ENCODE data around the gene PIP4K2A. TPM values are rescaled to one million over a fixed set of nuclear protein-coding genes. Genes with fewer than 3 reads are reported as not detected.

Gene PIP4K2A
- total RNA-seq, 1 donor from 2014 or later = 44.2 TPM

DNA sequence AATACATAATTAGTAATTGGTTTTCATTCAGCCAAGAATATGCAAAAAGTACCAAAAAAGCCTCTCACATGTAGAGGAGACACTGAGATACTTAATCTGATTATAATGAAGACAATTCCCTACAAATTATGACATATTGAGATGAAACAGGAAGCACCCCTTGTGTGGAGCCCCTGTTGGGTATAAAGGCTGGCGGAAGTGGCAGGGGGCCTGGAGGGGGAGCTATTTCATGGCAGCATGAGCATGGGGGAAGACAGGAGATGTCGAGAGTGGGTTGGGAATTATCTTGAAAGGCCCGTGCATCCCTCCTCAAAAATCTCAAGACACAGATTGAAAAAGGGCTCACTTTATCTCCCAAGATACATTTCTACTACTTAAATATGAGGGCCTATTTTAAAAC lies 96.9 kb downstream of the PIP4K2A start:
- no peak for DNase-seq

GRCh38 chr10:22617051-22617450 lies 97.3 kb downstream of the PIP4K2A start:
- DNase-seq = no peak

DNA sequence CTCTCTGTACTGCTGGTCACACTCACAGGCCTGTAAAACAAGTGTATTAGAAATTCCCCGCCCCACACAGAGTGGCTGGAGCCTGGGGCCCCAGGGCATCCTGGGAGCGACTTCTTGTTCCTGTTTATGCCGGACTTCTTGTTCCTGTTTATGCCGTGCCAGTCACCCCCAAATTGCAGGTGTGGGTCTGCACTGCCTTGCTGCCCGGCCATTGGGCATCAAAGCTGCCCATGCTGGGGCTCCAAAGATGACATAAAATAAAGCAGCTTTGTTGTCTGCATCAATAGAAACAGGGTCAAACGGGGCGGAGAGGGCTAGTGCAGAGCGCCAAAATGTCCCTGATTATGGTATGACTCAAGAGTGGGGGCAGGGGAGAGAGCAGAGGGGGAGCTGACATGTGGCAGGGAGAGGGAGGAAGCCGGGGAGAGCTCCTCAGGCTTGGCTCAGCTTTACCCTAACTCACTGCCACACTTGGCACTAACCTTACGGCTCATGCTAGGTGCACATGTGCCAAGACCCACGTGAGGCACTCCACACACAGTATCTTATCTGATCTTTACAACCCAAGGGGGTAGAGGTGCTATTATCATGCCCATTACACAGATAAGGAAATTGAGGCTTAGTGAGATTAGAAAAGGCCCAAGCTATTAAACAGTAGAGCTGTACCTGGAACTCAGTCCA lies 98.4 kb downstream of the PIP4K2A start:
- DNase-seq = peak; percentile 66

GRCh38 chr10:22615101-22615500 lies 99.3 kb downstream of the PIP4K2A start:
- no peak for DNase-seq

DNA sequence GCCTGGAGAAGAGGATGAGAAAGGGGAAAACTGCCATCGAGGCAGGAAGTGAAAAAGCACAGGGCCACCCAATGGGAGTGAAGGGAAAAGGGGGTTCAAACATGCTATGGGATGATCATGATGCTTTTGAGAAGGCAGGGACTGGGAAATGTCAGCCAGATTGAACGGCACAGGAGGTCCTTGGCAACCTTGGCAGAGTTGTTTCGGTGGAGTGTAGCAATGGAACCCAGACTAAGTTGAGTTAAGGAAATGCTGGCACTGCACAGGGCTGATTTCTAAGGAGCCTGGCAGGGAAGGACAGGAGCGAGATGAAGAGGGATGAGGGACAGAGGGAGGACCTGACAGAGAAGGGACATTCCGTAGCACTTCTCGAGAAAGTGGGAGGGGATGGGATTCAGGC lies 101.4 kb downstream of the PIP4K2A start:
- no peak for DNase-seq

DNA sequence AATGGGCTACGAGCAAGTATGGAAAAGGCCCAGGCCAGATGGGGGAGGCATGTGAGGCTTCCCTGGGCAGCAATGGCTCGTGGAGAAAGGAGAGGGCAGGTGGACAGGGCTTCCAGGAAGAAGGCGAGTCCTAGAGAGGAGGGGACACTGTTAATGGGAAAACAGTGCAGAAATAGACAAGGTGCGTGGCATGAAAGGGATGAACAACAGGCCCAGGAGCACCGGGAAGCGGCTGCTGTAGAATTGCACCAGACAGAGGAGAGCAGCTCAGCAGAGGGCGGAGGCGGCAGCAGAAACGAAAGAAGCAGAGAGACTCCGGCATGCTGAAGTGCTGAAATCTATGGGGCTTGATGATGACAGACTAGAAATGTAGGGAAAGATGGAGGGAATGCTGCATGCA lies 102.1 kb downstream of the PIP4K2A start:
- no peak for DNase-seq

DNA sequence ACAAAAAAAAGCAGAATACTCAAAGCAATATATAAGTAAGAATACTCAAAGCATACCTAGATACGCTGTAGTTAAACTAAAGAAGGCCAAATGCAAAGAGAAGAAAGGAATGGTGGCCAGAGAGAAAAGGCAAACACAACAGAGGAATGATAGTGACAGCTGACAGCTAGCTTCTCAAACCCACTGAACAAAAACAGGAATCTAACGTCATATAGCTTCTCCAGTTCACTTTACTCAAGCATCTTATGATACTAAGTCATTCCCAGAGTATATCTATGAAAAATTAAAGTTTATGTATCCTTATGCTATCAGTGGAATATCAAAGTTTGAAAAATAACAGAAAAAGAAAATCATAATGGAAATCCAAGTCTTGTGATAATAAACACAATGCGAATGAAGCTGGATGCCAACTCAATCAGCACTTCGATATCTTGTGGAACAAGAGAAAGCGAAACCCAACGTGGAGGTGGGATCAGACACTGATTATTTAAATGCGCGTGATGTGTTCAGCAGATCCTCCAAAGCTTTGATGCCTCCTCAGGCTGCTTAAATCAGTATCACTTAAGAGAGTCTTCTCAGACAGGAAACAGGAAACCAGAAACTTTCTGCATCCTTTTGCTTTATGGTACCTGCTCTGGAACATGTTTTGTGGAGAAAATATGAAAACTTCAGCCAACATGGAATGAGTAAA lies 102.8 kb downstream of the PIP4K2A start:
- DNase-seq = no peak

- no peak for DNase-seq
These were observed 103.8 kb downstream of the PIP4K2A start for GRCh38 chr10:22610610-22611009.

GRCh38 chr10:22609719-22610465 lies 104.5 kb downstream of the PIP4K2A start:
- no peak for DNase-seq

DNA sequence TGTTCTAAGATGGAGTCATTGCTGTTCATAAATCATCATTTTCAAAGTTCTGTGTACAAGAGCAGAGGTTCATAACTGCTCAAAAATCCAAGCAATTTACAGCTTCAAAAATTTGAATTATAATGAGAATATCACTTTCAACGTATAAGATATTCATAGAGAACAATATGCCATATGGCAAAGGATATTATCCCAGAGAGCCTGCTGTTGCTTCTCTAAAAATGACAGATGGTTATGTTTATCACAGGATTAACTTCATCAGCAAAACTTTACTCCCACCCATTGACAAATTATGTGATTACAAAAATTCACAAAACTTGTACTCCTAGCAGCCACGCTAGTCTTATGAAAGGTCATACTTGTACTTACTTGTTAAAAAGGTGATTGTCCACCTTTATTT lies 105.1 kb downstream of the PIP4K2A start:
- no peak for DNase-seq

DNA sequence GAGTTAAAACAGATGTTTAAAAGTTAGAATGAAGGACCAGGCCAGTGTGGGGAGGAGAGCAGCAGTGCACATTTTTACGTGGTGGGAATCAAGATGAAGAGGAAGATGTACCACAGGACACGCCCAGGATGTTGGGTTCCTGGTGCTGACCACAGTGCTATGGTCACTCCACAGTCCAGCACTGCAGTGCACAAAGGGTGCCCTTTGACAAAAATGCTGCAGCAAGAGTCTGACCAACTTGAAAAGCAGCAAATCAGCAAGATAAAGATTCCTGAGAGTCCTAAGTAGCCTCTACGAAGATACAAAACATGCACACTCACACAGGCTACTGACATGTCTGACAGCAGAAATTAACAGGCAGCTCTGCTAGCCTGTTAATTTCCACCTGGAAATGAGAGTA lies 107.1 kb downstream of the PIP4K2A start:
- DNase-seq = no peak

DNA sequence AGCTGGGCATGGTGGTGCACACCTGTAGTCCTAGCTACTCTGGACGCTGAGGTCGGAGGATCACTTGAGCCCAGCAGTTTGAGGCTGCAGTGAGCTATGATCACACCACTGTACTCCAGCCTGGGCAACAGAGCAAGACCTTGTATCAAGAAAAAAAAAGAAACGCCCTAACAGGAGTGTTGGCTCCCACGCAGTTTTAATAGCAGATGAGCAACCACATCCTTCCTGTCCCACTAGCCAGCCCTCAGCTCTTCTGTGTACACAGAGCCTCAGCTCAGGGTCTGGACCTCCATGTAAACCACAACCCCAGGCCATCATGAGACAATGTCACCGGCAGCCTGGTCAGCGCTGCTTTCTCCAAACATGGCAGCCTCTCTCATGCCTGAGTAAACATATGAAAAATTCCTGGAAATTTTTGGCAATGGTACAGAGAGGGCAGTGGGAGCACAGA lies 108.2 kb downstream of the PIP4K2A start:
- peak; percentile 56 for DNase-seq

DNA sequence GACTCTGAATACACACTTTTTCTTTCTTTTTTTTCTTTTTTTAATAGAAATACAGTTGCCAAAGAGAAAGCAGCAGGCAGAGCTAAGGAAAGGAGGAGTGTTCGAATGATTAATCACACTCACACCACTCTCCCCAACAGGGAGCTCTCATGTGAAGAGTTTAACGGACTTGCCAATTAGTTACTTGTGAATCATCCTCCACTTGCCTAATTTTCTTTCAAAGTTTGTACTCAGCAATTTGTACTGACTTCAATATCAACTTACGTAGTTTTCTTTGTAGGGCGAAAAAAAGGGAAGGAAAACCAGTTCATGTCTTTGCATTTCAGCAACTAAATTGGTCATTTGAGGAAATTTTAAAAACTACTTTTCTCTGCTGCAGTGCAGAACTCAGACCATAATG lies 109.2 kb downstream of the PIP4K2A start:
- DNase-seq = no peak

DNA sequence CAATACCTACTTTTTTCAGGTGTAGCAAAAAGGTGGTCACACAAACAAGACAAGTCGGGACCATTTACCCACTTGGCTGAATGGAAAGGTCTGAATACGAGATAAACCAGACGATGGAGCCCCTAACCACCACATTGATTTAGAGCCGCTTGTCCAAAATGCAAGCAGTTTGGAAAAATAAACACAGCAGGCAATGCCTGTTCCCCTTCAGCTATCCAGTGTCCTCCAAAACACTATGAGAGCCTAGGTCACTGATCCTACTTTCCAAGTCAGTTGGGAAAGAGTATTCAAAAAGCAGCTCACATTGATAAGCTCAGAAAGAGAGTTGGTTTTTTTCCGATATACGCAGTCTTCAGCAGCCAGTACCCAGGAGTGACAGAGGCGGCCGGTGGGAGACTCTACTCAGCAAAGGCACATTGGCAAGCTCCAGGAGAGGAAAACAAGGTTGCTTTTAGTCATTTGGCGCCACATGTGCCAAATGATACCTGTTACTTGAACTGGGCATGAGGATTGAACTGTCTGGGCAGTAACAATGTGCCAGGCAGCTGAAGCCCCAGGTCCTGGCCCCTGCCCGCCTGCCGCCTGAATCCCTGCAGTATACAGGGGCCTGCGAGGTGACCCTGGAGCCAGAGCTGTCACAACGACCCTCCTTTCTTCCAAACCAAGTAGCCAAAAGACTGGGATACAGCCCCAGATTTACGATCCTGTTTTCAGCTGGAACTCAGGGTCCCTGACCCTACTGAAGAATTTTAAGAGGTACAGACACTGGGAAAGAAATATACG lies 109.8 kb downstream of the PIP4K2A start:
- no peak for DNase-seq

GRCh38 chr10:22603581-22603980 lies 110.8 kb downstream of the PIP4K2A start:
- no peak for DNase-seq

GRCh38 chr10:22601618-22602017 lies 112.8 kb downstream of the PIP4K2A start:
- DNase-seq = no peak

DNA sequence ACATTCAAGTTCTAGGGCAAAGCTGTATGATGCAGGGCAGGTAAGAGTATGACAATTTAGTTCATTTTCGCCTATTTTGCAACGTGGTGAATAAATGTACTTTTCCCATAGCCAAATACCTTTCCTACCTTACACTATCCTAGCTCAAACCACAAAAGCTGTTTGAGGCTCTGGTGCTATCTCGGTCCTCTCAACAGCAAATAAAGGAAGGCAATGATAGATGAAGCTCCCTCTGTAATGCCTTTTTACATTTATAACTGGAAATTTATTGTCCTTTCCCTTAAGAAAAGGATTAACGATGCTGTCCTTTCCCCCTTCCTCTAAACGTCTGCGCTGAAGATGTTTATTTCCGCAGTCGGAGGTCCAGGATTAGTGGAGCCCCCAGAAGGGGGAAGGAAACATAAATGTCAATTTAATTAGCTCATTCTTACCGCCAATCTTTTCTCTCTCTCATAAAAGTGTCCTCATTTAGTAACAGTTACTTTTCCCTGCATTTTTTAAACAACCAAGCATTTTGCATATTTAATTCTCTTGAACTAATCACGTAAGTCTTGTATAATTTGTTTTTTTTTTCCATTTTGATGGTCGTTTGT lies 114.6 kb downstream of the PIP4K2A start:
- DNase-seq = no peak

DNA sequence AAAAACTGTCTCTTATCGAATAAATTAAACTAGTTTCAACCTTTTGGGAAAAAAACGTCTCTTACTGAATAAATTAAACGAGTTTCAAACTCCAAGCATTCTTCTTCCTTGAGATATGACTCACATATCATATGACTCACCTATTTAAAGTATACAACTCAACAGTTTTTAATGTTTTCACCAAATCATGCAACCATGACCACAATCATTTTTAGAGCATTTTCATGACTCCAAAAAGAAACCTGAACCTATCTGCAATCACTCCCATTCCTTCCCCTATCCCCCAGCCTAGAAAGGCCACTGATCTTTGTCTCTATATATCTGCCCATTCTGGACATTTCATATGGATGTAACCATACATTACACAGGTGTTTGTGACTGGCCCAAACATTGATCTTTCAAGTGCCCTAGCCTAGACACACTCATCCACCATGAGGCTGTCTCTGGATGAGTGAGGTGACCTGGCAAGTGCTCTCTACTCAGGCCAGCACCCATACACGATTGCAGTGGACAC lies 115.3 kb downstream of the PIP4K2A start:
- DNase-seq = peak; percentile 41

GRCh38 chr10:22598478-22598877 lies 115.9 kb downstream of the PIP4K2A start:
- no peak for DNase-seq

GRCh38 chr10:22597138-22597537 lies 117.2 kb downstream of the PIP4K2A start:
- DNase-seq = no peak

DNA sequence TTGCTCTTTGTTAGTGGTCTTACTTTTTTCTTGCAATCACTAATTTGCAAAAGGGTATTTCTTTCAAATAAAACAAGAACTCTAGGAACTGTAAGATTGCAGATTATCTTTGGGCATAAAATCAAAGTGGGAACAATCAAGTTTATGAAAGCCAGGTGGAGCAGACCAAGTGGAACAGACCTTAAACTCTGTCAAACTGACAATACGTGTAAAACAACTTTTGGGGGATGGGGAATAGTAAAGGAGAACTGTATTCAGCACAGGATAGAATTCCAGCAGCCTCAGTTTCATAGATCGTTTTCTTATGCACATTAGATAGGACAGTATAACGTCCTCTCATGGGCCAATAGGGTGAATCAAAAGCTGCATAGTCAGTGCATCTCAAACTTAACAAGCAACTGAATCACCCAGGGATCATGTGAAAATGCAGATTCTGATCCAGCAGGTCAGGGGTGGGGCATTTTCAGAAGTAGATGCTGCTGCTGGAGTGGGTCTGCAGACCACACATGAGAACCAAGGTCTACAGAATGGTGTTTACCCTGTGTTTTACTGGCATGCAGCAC lies 120.7 kb downstream of the PIP4K2A start:
- no peak for DNase-seq

GRCh38 chr10:22593026-22593425 lies 121.4 kb downstream of the PIP4K2A start:
- DNase-seq = no peak

All from dermis blood vessel endothelial cell (primary cell).